NCI-H128 (cell line): ENCODE data around the gene DLGAP4.
"Not testable (repeated sequence)": the region's sequence is repeated elsewhere in the genome, so short reads cannot be mapped to it uniquely, and the experiment has no call there.

ENCODE experiments used
- DNase-seq: peaks from one replicate; lab custom pipeline; 2025; ENCODE audit not compliant: unreplicated experiment; lab: John Stamatoyannopoulos, UW

Gene DLGAP4

GRCh38 chr20:36377348-36378326 lies 71.5 kb downstream of the DLGAP4 start:
- DNase-seq = no peak

- DNase-seq = no peak
Observed at GRCh38 chr20:36378686-36379085, 72.5 kb downstream of the DLGAP4 start.

- not testable (repeated sequence) for DNase-seq
Observed at GRCh38 chr20:36379914-36380313, 73.8 kb downstream of the DLGAP4 start.

DNA sequence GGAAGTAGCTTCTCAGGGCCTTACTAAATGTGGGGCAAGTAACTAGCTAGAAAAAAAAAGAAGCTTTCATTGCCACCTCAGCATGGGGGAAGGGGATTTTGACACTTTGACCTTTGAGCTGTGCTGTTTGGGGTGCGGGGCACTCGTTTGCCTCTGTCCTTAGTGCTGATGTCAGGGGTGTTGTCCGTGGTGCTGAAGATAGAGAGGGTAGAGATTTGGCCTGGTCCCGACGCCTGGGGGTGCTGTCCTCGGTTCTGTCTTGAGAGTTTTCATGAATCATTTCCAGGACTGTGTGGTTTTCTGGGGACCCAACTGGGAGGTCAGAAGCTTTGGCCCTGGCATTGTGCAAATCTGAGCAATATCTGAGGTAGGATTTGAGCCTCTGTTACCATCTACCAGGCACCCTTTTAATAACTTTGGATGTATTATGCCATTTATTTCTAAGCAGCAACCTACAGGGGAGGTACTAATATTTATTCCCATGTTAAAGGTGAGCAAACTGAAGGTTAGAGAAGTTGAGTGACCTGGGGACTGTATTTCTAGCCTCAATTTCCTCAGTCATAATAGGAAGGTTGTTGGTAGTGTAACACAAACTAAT lies 78.0 kb downstream of the DLGAP4 start:
- DNase-seq = no peak

GRCh38 chr20:36385503-36385902 lies 79.4 kb downstream of the DLGAP4 start:
- DNase-seq = no peak

DNA sequence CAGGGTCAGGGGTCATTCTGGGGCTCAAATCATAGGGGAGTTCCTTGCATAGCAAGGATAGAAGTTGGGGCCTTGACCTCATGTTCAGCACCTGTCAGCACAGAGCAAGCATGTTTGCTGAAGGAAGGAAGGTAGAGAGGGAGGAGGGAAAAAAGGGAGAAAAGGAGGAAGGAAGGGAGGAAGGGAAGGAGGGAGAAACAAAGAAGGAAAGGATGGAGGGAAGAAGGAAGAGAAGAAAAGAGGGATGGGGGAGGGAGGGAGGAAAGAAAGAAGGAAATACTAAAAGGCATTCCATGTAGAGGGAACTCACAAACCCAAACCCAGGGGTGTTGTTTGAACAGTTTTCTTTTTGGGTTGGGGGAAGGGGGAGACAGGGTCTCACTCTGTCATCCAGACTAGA lies 80.1 kb downstream of the DLGAP4 start:
- DNase-seq = no peak

GRCh38 chr20:36390269-36390668 lies 84.1 kb downstream of the DLGAP4 start:
- DNase-seq = no peak

- DNase-seq = no peak
Observed at GRCh38 chr20:36390719-36391415, 84.7 kb downstream of the DLGAP4 start.

- DNase-seq = no peak
Observed at GRCh38 chr20:36391456-36391855, 85.3 kb downstream of the DLGAP4 start.

DNA sequence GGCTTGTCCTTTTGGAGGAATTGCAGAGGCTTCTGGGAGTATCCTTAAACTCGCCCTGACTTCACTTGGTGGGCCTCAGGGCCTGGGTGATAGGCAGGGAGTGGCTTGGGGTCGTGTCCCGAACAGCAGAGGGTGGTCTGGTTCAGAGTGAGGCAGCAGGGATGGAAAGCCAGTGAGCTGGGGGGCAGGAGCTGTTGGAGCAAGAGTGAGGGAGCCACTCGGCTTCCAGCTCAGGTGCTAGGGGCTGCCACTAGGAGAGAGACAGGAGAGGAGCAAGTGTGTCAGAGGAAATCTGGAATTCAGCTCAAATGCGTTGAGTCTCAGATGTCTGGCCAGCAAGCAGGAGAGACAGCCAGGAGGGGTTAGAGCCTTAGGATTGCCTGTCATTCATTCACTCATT lies 85.8 kb downstream of the DLGAP4 start:
- DNase-seq = no peak

DNA sequence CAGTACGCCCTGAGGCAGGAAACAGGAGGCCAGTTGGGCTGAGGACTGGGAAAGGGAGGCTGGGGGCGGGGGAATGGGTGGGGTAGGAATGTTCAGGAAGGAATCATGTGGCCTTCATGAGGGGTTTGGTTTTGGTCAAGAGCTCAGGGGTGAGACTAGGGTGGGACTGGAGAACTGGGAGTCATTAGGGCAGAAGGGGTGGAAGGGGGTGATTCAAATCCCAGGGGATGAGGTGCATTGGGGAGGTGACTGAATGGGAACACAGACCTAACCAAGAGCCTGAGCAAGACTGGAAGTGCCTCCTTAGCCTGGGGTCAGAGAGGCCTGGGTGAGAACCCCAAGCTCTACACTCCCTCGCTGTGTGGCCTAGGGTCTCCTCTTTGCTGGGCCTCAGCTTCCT lies 86.8 kb downstream of the DLGAP4 start:
- no peak for DNase-seq

DNA sequence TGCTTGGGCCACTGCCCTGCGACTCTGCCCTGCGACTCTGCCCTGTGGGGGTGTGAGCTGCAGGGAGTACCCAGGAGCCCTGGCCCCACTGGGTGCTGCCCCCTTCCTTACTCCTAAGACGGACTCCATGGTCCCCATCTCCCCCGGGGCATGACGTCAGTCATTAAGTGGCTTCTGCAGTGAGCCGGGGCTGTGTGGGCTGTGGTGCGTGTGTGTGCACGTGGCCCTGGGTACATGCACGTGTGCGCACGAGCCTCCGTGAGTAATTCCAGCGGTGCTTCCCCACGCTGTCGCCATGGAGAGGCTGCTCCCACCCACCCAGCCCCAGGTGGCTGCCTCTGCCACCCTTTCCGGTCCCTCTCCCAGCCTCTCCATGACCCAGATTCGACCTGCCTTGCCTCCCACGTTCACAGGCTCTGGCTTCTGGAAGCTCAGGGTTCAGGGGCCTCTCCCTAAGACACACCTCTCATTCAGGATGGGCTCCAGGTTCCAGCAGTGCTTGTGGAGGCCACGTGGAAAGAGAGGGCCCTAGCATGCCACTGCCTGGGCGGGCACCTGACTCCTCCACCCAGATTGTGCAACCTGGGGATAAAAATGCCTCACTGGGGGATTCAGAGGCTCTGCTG lies 88.3 kb downstream of the DLGAP4 start:
- DNase-seq = no peak

DNA sequence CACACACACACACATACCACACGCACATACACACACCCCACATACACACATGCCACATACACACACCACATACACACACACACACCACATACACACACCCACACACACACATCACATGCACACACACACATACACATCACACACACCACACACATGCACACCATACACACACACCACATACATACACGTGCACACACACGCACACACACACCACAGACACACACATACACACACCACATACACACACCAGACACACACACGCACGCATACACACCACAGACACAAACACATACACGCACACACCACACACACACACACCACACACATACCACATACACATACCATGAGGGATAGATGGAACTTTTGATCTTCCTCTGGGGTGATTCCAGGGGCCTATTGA lies 90.2 kb downstream of the DLGAP4 start:
- DNase-seq = no peak

GRCh38 chr20:36396847-36397630 lies 90.9 kb downstream of the DLGAP4 start:
- no peak for DNase-seq

GRCh38 chr20:36398515-36398914 lies 92.4 kb downstream of the DLGAP4 start:
- no peak for DNase-seq

DNA sequence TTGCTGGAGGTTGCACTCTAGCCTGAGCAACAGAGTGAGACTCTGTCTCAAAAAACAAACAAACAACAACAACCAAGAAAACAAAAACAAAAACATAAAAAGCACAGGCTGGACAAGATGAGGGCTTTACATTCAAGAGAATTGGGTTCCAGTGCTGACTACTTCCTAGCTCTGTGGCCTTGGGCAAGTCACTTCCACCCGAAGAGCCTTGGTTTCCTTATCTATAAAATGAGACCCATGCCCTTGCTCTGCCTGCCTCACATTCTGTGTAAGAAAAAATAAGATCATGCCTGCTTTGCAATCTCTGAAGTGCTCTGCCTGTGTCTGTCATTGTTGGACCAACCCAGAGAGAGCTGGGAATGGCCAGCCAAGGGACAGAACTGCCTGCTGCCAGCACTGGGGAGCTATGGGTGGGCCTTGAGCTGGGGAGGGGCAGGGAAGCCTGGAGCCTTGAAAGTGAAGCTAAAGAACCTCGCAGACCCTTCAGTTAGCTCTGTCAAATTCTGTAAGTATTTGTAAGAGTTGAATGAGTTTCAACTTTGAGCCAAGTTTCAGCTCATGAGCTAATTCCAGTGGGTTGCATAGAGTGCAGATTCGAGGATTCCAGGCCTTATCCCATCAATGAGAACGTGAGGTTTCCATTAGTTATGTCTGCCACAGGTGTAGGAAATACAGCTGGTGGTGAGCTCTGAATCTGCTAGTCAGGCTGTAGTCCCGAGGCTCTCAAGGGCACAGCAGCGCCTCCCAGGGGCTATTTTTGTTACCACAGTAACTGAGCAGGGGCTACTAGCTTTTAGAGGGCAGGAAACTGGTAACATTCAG lies 93.2 kb downstream of the DLGAP4 start:
- DNase-seq = no peak

GRCh38 chr20:36399969-36400545 lies 93.9 kb downstream of the DLGAP4 start:
- DNase-seq = no peak

DNA sequence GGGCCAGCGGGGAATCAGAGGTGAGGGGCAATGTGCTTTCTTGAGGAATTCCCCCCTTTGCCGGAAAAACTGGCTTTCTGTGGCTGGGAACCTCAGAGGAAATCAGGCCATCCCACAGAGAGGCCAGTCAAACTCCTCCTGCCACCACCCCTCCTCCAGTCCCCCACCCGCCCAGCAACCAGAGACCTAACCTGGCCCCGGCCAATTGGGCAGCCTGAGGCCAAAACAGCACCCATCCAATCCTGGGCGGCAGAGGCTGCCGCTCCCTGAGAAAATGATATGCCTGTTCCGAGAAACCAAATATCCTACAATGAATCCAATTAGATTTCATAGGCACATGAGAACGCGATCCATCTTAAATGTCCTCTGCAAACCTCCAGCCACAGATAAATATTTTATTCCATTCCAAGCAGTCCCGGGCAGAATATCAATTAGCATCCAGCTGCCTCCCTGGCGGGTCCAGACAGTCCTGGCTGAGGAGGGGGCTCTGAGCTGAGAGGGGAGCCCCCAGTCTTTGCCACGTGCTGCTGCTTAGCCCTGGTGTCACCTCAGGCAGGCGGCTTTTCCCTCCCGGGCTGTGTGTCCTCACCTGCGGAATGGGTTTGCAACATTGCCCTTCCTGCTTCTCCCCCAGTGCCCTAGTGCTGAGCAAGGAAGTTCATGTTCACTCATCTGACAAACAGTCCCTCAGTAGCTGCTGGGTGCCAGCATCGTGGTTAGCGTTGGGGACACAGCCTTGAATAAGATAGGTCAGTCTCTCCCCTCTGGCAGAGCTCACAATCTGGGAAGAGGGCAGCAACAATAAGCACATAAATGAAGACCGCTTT lies 95.0 kb downstream of the DLGAP4 start:
- DNase-seq = no peak
